WTC11 (cell line): ENCODE data around the gene DNAJC8. TPM values are rescaled to one million over a fixed set of nuclear protein-coding genes. Genes with fewer than 3 reads are reported as not detected.

Experiments
- ATAC-seq: fragments of 200-7000 bp; cut with Tn5 transposase; 2 replicates; pipeline ENCODE4 v1.10.0; 2021; ENCODE audit warnings: mild to moderate bottlenecking, moderate library complexity
- CTCF ChIA-PET: fragments of 300-600 bp; sonication (Branson Sonifier 250); formaldehyde crosslinking; loops from one replicate; lab custom pipeline; 2021; ENCODE audit warnings: antibody characterized with exemption; lab: Charles Lee
- POLR2A ChIA-PET: fragments of 350-600 bp; sonication (Branson Sonifier 250); formaldehyde crosslinking; loops from one replicate; lab custom pipeline; 2021; ENCODE audit warnings: antibody characterized with exemption; lab: Charles Lee
- DNase-seq: peaks from one replicate; pipeline ENCODE4 v3.0.0; 2021; ENCODE audit warnings: low spot score
- H3K27ac Mint-ChIP-seq: 2 replicates; pipeline ENCODE4 v1.8.0; 2021; ENCODE audit warnings: mixed read lengths
- H3K27me3 Mint-ChIP-seq: 2 replicates; pipeline ENCODE4 v1.8.0; 2021; ENCODE audit warnings: low read depth, mild to moderate bottlenecking, moderate library complexity, mixed read lengths
- H3K36me3 Mint-ChIP-seq: 2 replicates; pipeline ENCODE4 v1.8.0; 2021; ENCODE audit warnings: mixed read lengths
- H3K4me1 Mint-ChIP-seq: 2 replicates; pipeline ENCODE4 v1.8.0; 2022; ENCODE audit warnings: mixed read lengths
- H3K4me3 Mint-ChIP-seq: 2 replicates; pipeline ENCODE4 v1.8.0; 2021; ENCODE audit warnings: mild to moderate bottlenecking, moderate library complexity, mixed read lengths
- H3K9me3 Mint-ChIP-seq: 2 replicates; pipeline ENCODE4 v1.8.0; 2021; ENCODE audit warnings: mixed read lengths
- EMX1 ChIP-seq: fragments of 250-450 bp; sonication (Bioruptor Pico); IDR thresholded peaks from 2 replicates; pipeline ENCODE4 v1.8.0; 2021; ENCODE audit warnings: mild to moderate bottlenecking
- FOXK1 ChIP-seq: sonication (generic); formaldehyde crosslinking; IDR thresholded peaks from 2 replicates; pipeline ENCODE4 v1.8.0; 2022; ENCODE audit warnings: mild to moderate bottlenecking, moderate library complexity, missing genetic modification reagents
- MXD4 ChIP-seq: fragments of 250-450 bp; sonication (Bioruptor Pico); IDR thresholded peaks from 2 replicates; pipeline ENCODE4 v1.8.0; 2021; ENCODE audit warnings: mild to moderate bottlenecking, moderate library complexity, borderline replicate concordance
- NFATC4 ChIP-seq: fragments of 250-450 bp; sonication (Bioruptor Pico); IDR thresholded peaks from 2 replicates; pipeline ENCODE4 v1.9.0; 2021; ENCODE audit warnings: mild to moderate bottlenecking
- NR2C2 ChIP-seq: sonication (generic); formaldehyde crosslinking; IDR thresholded peaks from 2 replicates; pipeline ENCODE4 v1.8.0; 2022; ENCODE audit warnings: mild to moderate bottlenecking, missing genetic modification reagents
- OVOL2 ChIP-seq: fragments of 250-450 bp; sonication (Bioruptor Pico); IDR thresholded peaks from 2 replicates; pipeline ENCODE4 v1.9.0; 2021; ENCODE audit warnings: mild to moderate bottlenecking, borderline replicate concordance
- PRRX2 ChIP-seq: fragments of 250-450 bp; sonication (Bioruptor Pico); IDR thresholded peaks from 2 replicates; pipeline ENCODE4 v1.8.0; 2021; ENCODE audit warnings: mild to moderate bottlenecking
- RELA ChIP-seq: sonication (generic); formaldehyde crosslinking; IDR thresholded peaks from 2 replicates; pipeline ENCODE4 v1.8.1; 2022; ENCODE audit warnings: missing genetic modification reagents, mild to moderate bottlenecking, borderline replicate concordance
- RORB ChIP-seq: fragments of 250-450 bp; sonication (Bioruptor Pico); IDR thresholded peaks from 2 replicates; pipeline ENCODE4 v1.9.0; 2021; ENCODE audit warnings: mild to moderate bottlenecking
- SOX15 ChIP-seq: fragments of 250-450 bp; sonication (Bioruptor Pico); IDR thresholded peaks from 2 replicates; pipeline ENCODE4 v1.9.0; 2021; ENCODE audit warnings: mild to moderate bottlenecking
- TEAD4 ChIP-seq: sonication (generic); formaldehyde crosslinking; IDR thresholded peaks from 2 replicates; pipeline ENCODE4 v1.8.0; 2022; ENCODE audit warnings: mild to moderate bottlenecking, missing genetic modification reagents
- TP53 ChIP-seq: sonication (generic); formaldehyde crosslinking; IDR thresholded peaks from 2 replicates; pipeline ENCODE4 v1.8.1; 2023; ENCODE audit warnings: mild to moderate bottlenecking, missing genetic modification reagents
- ZBTB21 ChIP-seq: sonication (generic); formaldehyde crosslinking; IDR thresholded peaks from 2 replicates; pipeline ENCODE4 v1.8.1; 2023; ENCODE audit warnings: mild to moderate bottlenecking, missing genetic modification reagents, borderline replicate concordance
- ZNF416 ChIP-seq: fragments of 250-450 bp; sonication (Bioruptor Pico); IDR thresholded peaks from 2 replicates; pipeline ENCODE4 v1.9.0; 2021; ENCODE audit warnings: mild to moderate bottlenecking, inconsistent platforms
- total RNA-seq: library from RNA; stranded (reverse); gene quantifications from 3 replicates; pipeline ENCODE4 v1.2.3, GENCODE V29; 2021
- TF ChIP-seq, protein P1 (sequence below): sonication (generic); formaldehyde crosslinking; IDR thresholded peaks from 2 replicates; pipeline ENCODE4 v1.8.1; 2023; ENCODE audit warnings: mild to moderate bottlenecking, moderate library complexity, missing genetic modification reagents
- TF ChIP-seq, protein P2 (sequence below): sonication (generic); formaldehyde crosslinking; IDR thresholded peaks from 2 replicates; pipeline ENCODE4 v1.8.1; 2022; ENCODE audit warnings: mild to moderate bottlenecking, moderate library complexity, missing genetic modification reagents
- TF ChIP-seq, protein P3 (sequence below): fragments of 200-600 bp; IDR thresholded peaks from 2 replicates; pipeline ENCODE4 v1.8.0; 2022; ENCODE audit warnings: antibody characterized with exemption
- TF ChIP-seq, protein P4 (sequence below): sonication (generic); formaldehyde crosslinking; IDR thresholded peaks from 2 replicates; pipeline ENCODE4 v1.8.0; 2023; ENCODE audit warnings: missing genetic modification reagents
- TF ChIP-seq, protein P5 (sequence below): sonication (generic); formaldehyde crosslinking; IDR thresholded peaks from 2 replicates; pipeline ENCODE4 v1.8.1; 2023; ENCODE audit warnings: mild to moderate bottlenecking, missing genetic modification reagents
- TF ChIP-seq, protein P6 (sequence below): fragments of 250-450 bp; sonication (Bioruptor Pico); IDR thresholded peaks from 2 replicates; pipeline ENCODE4 v1.8.0; 2021; ENCODE audit warnings: mild to moderate bottlenecking
- TF ChIP-seq, protein P7 (sequence below): sonication (generic); formaldehyde crosslinking; IDR thresholded peaks from 2 replicates; pipeline ENCODE4 v1.8.0; 2022; ENCODE audit warnings: mild to moderate bottlenecking, missing genetic modification reagents
- TF ChIP-seq, protein P8 (sequence below): sonication (generic); formaldehyde crosslinking; conservative IDR thresholded peaks from 2 replicates; pipeline ENCODE4 v1.8.1; 2022; ENCODE audit warnings: mild to moderate bottlenecking, missing genetic modification reagents
- TF ChIP-seq, protein P9 (sequence below): sonication (generic); formaldehyde crosslinking; IDR thresholded peaks from 2 replicates; pipeline ENCODE4 v1.8.0; 2023; ENCODE audit warnings: missing genetic modification reagents, mild to moderate bottlenecking, borderline replicate concordance

Gene DNAJC8
- total RNA-seq, 1 experiment from 2014 or later: 112 TPM

DNA sequence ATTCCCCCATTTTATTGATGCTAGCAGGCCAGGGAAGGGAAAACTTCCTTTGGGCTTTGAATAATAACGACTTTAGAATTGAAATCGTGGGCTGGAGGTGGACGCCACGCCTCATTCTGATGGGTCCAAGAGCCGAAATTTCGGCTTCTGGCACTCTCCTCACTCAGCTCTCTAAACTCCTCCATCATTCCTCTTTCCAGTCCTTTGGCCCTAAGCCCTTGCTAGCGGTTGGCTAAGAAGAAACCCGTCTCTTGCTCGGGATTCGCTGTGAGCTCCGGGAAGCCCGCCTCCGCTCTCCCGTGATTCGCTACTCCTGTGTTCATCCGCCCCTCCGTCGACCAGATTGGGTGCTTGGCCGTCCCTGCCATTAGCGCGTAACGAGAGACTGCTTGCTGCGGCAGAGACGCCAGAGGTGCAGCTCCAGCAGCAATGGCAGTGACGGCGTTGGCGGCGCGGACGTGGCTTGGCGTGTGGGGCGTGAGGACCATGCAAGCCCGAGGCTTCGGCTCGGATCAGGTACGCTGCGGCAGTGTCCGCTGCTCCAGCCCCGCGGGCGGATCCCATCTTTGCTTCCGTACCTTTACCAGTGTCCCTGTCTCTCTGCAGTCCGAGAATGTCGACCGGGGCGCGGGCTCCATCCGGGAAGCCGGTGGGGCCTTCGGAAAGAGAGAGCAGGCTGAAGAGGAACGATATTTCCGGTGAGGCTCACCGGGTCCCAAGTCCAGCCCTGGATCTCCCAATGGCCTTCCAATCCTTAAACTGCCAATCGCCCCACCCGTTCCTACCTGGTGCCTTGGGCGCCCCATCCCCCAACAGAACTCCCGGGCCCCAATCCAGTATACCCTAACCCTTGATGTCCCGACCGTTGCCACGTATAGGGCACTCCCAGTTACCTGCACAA is 3.2 kb upstream of the DNAJC8 start, which contains the start of gene ATP5IF1:
Gene ATP5IF1, plus strand, starts transcription at position 370 of the 901 bp plus-strand sequence. Its CDS starts 60 bp downstream, at position 430.
- peaks cover 8% of the 10 kb centered on the region for H3K4me1 Mint-ChIP-seq
- H3K4me3 Mint-ChIP-seq: no peak within 1 kb of the TSS
- peaks cover 4% of the 10 kb centered on the region for H3K36me3 Mint-ChIP-seq
- ChIA-PET POLR2A (interaction anchor here (0.6 to 1.6 kb wide), 12 partner anchors 9 to 408 kb away, joined by 3 to 12 read pairs (median 4); partner anchors contain the start of genes PHACTR4 and SESN2), CTCF (interaction anchor here (0.6 to 3.1 kb wide), 5 partner anchors 12 to 641 kb away, joined by 3 to 36 read pairs (median 4); no protein-coding TSS in a partner anchor)
- no peak within 1 kb of the TSS for H3K27ac Mint-ChIP-seq
- DNase-seq (peak; percentile 95), ATAC-seq (peak; percentile 97)
- H3K27me3 Mint-ChIP-seq: no peaks in the 10 kb centered on the region
- H3K9me3 Mint-ChIP-seq: no peaks in the 10 kb centered on the region
- no peak for TF ChIP-seq ZNF416 (CRISPR knock-in tag)
- TF ChIP-seq, protein P1, sequence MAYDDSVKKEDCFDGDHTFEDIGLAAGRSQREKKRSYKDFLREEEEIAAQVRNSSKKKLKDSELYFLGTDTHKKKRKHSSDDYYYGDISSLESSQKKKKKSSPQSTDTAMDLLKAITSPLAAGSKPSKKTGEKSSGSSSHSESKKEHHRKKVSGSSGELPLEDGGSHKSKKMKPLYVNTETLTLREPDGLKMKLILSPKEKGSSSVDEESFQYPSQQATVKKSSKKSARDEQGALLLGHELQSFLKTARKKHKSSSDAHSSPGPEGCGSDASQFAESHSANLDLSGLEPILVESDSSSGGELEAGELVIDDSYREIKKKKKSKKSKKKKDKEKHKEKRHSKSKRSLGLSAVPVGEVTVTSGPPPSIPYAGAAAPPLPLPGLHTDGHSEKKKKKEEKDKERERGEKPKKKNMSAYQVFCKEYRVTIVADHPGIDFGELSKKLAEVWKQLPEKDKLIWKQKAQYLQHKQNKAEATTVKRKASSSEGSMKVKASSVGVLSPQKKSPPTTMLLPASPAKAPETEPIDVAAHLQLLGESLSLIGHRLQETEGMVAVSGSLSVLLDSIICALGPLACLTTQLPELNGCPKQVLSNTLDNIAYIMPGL (CRISPR knock-in tag): peak; percentile 92
- TF ChIP-seq, protein P2, sequence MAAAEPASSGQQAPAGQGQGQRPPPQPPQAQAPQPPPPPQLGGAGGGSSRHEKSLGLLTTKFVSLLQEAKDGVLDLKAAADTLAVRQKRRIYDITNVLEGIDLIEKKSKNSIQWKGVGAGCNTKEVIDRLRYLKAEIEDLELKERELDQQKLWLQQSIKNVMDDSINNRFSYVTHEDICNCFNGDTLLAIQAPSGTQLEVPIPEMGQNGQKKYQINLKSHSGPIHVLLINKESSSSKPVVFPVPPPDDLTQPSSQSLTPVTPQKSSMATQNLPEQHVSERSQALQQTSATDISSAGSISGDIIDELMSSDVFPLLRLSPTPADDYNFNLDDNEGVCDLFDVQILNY: no peak
- TF ChIP-seq, protein P3, sequence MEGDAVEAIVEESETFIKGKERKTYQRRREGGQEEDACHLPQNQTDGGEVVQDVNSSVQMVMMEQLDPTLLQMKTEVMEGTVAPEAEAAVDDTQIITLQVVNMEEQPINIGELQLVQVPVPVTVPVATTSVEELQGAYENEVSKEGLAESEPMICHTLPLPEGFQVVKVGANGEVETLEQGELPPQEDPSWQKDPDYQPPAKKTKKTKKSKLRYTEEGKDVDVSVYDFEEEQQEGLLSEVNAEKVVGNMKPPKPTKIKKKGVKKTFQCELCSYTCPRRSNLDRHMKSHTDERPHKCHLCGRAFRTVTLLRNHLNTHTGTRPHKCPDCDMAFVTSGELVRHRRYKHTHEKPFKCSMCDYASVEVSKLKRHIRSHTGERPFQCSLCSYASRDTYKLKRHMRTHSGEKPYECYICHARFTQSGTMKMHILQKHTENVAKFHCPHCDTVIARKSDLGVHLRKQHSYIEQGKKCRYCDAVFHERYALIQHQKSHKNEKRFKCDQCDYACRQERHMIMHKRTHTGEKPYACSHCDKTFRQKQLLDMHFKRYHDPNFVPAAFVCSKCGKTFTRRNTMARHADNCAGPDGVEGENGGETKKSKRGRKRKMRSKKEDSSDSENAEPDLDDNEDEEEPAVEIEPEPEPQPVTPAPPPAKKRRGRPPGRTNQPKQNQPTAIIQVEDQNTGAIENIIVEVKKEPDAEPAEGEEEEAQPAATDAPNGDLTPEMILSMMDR: no peak
- TF ChIP-seq, protein P4, sequence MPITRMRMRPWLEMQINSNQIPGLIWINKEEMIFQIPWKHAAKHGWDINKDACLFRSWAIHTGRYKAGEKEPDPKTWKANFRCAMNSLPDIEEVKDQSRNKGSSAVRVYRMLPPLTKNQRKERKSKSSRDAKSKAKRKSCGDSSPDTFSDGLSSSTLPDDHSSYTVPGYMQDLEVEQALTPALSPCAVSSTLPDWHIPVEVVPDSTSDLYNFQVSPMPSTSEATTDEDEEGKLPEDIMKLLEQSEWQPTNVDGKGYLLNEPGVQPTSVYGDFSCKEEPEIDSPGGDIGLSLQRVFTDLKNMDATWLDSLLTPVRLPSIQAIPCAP (CRISPR knock-in tag): 0 out of 2 replicates have a peak, but pooled peaks have one; percentile 57
- TF ChIP-seq NFATC4 (CRISPR knock-in tag): no peak
- peak; percentile 92 for TF ChIP-seq FOXK1
- TF ChIP-seq, protein P5, sequence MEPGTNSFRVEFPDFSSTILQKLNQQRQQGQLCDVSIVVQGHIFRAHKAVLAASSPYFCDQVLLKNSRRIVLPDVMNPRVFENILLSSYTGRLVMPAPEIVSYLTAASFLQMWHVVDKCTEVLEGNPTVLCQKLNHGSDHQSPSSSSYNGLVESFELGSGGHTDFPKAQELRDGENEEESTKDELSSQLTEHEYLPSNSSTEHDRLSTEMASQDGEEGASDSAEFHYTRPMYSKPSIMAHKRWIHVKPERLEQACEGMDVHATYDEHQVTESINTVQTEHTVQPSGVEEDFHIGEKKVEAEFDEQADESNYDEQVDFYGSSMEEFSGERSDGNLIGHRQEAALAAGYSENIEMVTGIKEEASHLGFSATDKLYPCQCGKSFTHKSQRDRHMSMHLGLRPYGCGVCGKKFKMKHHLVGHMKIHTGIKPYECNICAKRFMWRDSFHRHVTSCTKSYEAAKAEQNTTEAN (CRISPR knock-in tag): 0 out of 2 replicates have a peak, but pooled peaks have one; percentile 43
- no peak for TF ChIP-seq SOX15 (CRISPR knock-in tag)
- no peak for TF ChIP-seq MXD4 (CRISPR knock-in tag)
- TF ChIP-seq, protein P6, sequence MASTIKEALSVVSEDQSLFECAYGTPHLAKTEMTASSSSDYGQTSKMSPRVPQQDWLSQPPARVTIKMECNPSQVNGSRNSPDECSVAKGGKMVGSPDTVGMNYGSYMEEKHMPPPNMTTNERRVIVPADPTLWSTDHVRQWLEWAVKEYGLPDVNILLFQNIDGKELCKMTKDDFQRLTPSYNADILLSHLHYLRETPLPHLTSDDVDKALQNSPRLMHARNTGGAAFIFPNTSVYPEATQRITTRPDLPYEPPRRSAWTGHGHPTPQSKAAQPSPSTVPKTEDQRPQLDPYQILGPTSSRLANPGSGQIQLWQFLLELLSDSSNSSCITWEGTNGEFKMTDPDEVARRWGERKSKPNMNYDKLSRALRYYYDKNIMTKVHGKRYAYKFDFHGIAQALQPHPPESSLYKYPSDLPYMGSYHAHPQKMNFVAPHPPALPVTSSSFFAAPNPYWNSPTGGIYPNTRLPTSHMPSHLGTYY (CRISPR knock-in tag): no peak
- TF ChIP-seq PRRX2 (CRISPR knock-in tag): no peak
- TF ChIP-seq TEAD4 (CRISPR knock-in tag): 0 out of 2 replicates have a peak, but pooled peaks have one; percentile 48
- TF ChIP-seq NR2C2: no peak
- TF ChIP-seq, protein P7, sequence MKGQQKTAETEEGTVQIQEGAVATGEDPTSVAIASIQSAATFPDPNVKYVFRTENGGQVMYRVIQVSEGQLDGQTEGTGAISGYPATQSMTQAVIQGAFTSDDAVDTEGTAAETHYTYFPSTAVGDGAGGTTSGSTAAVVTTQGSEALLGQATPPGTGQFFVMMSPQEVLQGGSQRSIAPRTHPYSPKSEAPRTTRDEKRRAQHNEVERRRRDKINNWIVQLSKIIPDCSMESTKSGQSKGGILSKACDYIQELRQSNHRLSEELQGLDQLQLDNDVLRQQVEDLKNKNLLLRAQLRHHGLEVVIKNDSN (CRISPR knock-in tag): peak; percentile 27; the same call in 1 of the 2 replicates
- no peak for TF ChIP-seq ZBTB21 (CRISPR knock-in tag)
- TF ChIP-seq, protein P8, sequence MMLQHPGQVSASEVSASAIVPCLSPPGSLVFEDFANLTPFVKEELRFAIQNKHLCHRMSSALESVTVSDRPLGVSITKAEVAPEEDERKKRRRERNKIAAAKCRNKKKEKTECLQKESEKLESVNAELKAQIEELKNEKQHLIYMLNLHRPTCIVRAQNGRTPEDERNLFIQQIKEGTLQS (CRISPR knock-in tag): no peak
- no peak for TF ChIP-seq EMX1 (CRISPR knock-in tag)
- no peak for TF ChIP-seq TP53 (CRISPR knock-in tag)
- TF ChIP-seq RELA (CRISPR knock-in tag): no peak
- TF ChIP-seq RORB: no peak
- TF ChIP-seq, protein P9, sequence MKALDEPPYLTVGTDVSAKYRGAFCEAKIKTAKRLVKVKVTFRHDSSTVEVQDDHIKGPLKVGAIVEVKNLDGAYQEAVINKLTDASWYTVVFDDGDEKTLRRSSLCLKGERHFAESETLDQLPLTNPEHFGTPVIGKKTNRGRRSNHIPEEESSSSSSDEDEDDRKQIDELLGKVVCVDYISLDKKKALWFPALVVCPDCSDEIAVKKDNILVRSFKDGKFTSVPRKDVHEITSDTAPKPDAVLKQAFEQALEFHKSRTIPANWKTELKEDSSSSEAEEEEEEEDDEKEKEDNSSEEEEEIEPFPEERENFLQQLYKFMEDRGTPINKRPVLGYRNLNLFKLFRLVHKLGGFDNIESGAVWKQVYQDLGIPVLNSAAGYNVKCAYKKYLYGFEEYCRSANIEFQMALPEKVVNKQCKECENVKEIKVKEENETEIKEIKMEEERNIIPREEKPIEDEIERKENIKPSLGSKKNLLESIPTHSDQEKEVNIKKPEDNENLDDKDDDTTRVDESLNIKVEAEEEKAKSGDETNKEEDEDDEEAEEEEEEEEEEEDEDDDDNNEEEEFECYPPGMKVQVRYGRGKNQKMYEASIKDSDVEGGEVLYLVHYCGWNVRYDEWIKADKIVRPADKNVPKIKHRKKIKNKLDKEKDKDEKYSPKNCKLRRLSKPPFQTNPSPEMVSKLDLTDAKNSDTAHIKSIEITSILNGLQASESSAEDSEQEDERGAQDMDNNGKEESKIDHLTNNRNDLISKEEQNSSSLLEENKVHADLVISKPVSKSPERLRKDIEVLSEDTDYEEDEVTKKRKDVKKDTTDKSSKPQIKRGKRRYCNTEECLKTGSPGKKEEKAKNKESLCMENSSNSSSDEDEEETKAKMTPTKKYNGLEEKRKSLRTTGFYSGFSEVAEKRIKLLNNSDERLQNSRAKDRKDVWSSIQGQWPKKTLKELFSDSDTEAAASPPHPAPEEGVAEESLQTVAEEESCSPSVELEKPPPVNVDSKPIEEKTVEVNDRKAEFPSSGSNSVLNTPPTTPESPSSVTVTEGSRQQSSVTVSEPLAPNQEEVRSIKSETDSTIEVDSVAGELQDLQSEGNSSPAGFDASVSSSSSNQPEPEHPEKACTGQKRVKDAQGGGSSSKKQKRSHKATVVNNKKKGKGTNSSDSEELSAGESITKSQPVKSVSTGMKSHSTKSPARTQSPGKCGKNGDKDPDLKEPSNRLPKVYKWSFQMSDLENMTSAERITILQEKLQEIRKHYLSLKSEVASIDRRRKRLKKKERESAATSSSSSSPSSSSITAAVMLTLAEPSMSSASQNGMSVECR (CRISPR knock-in tag): peak; percentile 74; the same call in 1 of the 2 replicates
- TF ChIP-seq OVOL2 (CRISPR knock-in tag): no peak
